Fibroblast of skin of left biceps (primary cell): ENCODE results near the gene ATG101.
"Not testable (repeated sequence)": the region's sequence is repeated elsewhere in the genome, so short reads cannot be mapped to it uniquely, and the experiment has no call there.

Experiments
- DNase-seq, 2 experiments: peaks; one replicate each; pipeline ENCODE4 v3.0.0-alpha.2; 2013; ENCODE audit warnings: low read depth in 2 of 2

ATG101 gene

GRCh38 chr12:52097045-52097666, 27.4 kb downstream of the ATG101 start:
- no peak for DNase-seq

DNA sequence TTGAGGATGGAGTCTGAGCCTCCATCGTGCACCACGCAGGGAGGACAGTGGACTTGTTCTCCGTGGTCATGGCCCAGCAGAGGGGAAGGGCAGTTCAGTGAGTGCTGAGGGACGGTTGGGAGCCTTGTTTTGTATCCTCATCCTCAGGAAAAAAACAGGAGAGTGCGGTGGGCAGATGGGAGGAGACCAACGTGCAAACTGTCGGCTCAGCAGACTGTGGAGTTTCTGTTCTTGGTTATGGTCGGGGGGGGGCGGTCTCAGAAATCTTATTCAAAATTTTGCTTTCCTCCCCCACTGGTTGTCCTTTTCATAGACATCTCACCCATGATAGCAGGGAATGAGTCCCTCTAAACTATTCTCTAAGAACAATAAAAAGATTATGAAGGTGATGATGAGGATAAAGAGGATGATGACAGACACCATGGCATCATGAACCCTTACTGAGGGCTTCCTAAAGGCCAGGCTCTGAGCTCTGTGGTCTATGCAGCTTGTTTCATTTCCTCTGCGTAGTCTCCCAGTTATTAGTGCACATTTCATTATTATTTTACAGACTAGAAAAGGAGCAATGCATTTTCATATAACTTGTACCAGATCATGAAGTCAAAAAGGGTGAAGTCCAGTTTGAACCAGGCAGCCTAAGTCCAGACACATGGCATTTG, 34.8 kb downstream of the ATG101 start:
- not testable (repeated sequence) for DNase-seq

- DNase-seq: not testable (repeated sequence)
Measured at GRCh38 chr12:52116222-52117125, 46.7 kb downstream of the ATG101 start.

GRCh38 chr12:52117806-52118475, 48.2 kb downstream of the ATG101 start:
- not testable (repeated sequence) for DNase-seq

DNA sequence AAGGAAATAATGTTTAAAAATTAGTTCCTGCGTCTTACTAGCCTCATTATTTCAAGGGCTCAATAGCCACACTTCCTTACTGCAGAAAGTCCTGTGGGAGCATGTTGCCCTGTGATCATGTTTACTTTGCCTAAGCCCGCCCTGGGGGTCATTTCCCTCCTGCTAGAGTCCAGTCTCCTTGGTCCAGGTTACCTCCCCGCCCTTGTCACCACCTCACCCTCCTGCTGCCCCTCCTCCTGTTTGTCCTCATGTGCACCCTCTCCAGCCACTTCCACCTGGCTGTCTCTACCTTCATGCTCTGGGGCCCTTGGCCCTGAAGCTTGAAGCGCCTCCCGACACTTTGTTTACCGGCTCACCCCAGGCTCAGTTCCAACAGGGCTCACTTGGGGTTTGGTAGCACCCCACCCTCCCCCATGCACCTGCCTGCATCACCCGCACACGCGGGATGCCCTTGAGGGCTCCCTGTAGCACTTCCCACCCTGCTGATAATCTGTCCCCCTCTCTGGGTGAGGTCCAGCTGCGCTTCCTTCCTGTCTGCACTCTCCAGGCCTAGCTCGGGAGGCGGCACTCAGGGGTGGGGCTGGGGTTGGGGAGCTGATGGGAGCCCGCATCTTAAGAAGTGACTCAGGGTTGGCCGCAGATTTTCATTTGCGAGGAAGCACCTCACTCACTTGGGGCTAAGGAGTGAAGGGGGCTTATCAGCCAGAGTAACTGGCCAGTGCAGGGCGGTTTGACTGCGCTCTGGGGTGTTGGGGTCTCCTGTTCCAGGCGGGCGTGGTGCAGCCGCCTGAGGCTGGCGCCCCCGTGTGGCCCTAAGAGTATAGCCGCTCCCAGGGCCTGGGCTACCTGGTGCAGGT, 49.8 kb downstream of the ATG101 start:
- DNase-seq: no peak

DNA sequence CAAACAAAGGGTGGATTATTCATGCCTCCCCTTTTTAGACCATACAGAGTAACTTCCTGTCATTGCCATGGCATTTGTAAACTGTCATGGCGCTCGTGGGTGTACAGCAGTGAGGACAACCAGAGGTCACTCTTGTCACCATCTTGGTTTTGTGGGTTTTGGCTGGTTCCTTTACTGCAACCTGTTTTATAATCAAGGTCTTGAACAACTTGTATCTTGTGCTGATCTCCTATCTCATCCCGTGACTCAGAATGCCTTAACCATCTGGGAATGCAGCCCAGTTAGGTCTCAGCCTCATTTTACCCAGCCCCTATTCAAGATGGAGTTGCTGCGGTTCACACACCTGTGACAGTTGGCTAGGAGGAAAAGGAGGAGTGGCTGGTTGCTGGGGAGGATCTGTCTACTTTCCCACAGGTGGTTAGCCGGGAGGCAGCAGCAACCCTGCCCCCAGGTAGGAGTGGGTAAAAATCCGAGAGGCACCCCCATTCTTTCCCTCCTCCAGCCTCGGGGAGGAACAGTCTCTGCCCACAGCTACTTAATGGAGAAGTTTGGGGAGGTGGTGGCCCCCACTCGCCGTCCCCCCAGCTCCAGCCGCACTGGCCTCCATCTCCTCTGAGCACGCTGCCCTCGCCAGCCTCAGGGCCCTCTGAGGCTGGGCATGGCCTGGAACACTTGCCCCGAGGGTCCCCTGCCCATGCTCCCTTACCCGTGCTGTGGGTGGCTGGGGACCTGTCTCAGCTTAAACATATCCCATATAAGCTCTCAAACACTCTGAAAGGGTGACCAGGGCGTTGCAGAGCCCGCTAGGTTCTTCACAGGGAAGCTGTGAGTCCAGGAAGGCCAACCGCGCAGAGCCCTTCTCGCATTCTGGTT, 51.4 kb downstream of the ATG101 start:
- DNase-seq: no peak

GRCh38 chr12:52121824-52122539, 52.2 kb downstream of the ATG101 start:
- DNase-seq: no peak

GRCh38 chr12:52122540-52122871, 52.7 kb downstream of the ATG101 start:
- no peak for DNase-seq

DNA sequence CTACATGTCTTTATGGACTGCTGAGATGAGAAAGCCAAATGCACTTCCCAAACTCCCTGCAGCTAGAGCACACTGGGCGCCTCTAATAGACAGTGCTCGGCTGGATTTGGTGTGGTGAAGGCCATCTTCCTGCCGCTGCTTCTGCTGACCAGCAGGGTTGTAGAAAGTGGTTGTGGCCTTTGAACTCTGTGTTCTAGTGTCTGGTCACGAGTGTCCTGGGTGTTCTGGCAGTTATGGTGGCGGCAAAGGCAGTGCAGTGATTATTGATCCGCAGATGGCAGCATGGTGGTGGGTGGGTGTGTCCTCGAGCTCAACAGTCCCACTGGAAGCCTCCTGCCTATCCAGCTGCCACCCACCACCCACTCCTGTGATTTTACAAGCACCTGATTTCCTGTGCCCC, 53.1 kb downstream of the ATG101 start:
- DNase-seq: no peak

- DNase-seq: no peak
Measured at GRCh38 chr12:52123487-52124186, 53.9 kb downstream of the ATG101 start.

DNA sequence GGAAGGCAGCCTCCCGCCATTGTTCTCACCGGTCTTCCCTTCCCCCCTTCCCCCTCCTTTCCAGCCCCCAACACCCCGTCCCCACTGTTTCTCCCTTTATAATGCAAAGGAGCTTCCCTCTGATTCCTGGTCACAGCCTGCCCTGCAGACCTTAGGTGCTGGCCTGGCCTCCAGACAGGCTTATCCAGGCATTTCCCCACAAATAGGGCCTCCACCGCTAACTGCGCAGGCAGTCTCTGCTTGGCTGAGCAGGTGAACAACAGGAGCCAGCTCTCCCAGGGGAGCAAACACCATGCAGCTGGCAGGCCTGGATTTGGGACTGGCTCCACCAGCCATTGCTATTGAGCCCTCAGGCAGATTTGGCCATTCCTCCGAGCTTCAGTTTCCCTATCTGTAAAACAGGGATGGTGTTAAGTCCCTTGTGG, 55.7 kb downstream of the ATG101 start:
- DNase-seq: no peak

DNA sequence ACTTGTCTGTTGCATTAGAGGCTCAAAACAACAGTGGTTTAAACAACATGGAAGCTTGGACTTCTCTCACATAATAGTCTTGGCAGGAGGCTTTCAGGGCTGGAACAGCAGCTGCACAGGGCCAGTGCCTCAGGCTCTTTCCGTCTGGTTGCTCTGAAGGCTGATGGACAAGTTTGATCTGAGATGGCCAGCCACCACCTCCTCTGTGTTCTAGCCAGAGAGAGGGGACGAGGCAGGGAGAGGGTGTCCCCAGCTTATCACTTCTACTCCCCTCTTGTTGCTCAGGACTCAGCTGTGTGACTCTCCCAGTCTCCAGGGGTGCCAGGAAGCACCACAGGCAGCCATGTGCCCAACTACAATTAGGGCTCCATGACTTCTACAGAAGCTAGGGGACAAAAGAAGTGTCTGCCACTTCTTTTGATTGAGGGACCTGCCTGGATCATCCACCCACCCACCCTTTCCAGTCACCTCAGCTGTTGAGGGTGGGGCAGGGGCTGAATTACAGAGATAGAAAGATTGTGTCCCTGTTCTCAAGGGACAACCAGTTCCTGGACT, 56.3 kb downstream of the ATG101 start:
- DNase-seq: no peak
